DND-41 (cell line): ENCODE results near the gene C15orf61.

Source experiments
- ATAC-seq: fragments of 200-7000 bp; cut with Tn5 transposase; 3 replicates; pipeline ENCODE4 v1.9.1; 2021; ENCODE audit warnings: low read depth; ENCODE audit not compliant: insufficient read depth
- DNase-seq: peaks from one replicate; pipeline ENCODE4 v3.0.0-alpha.2; 2020
- H2AFZ ChIP-seq: 2 replicates; pipeline ENCODE4 v1.6.0; 2012; ENCODE audit warnings: low read depth, low read length
- H3K27ac ChIP-seq: 2 replicates; pipeline ENCODE4 v1.5.1; 2012; ENCODE audit warnings: low read length, inconsistent platforms
- H3K27me3 ChIP-seq: fragments of 200-600 bp; sonication (generic); 2 replicates; pipeline ENCODE4 v1.6.0; 2012; ENCODE audit warnings: low read length, mild to moderate bottlenecking, inconsistent platforms; ENCODE audit not compliant: insufficient read depth, poor library complexity
- H3K36me3 ChIP-seq: 2 replicates; pipeline ENCODE4 v1.5.1; 2012; ENCODE audit warnings: low read length, inconsistent platforms; ENCODE audit not compliant: insufficient read depth
- H3K4me1 ChIP-seq: 2 replicates; pipeline ENCODE4 v1.5.1; 2012; ENCODE audit warnings: mild to moderate bottlenecking, low read length; ENCODE audit not compliant: insufficient read depth
- H3K4me2 ChIP-seq: 2 replicates; pipeline ENCODE4 v1.6.0; 2012; ENCODE audit warnings: mild to moderate bottlenecking, moderate library complexity, low read length, inconsistent platforms; ENCODE audit not compliant: insufficient read depth
- H3K4me3 ChIP-seq, 2 experiments: fragments of 200-600 bp in 1 of 2; shearing (Covaris generic) in 1 of 2; 2 replicates each; pipeline ENCODE4 v1.5.1; 2012 to 2016; ENCODE audit warnings: inconsistent platforms in 2 of 2, low read length in 2 of 2, mild to moderate bottlenecking in 2 of 2, low read depth in 1 of 2, moderate library complexity in 1 of 2
- H3K79me2 ChIP-seq: 2 replicates; pipeline ENCODE4 v1.6.0; 2012; ENCODE audit warnings: low read length, inconsistent platforms; ENCODE audit not compliant: insufficient read depth
- H3K9ac ChIP-seq: 2 replicates; pipeline ENCODE4 v1.6.0; 2012; ENCODE audit warnings: low read depth, mild to moderate bottlenecking, inconsistent platforms, low read length, moderate library complexity
- H3K9me3 ChIP-seq: 2 replicates; pipeline ENCODE4 v1.5.1; 2012; ENCODE audit warnings: low read length, moderate library complexity, mild to moderate bottlenecking, inconsistent platforms; ENCODE audit not compliant: insufficient read depth, severe bottlenecking
- H4K20me1 ChIP-seq: 2 replicates; pipeline ENCODE4 v1.6.0; 2012; ENCODE audit warnings: low read length; ENCODE audit not compliant: insufficient read depth
- CTCF ChIP-seq: IDR thresholded peaks from 2 replicates; pipeline ENCODE4 v1.5.1; 2012; ENCODE audit warnings: borderline replicate concordance, low read length, moderate library complexity, mild to moderate bottlenecking; ENCODE audit not compliant: poor library complexity, severe bottlenecking; ENCODE audit errors: extremely low read depth
- EZH2 ChIP-seq: IDR thresholded peaks from 3 replicates; pipeline ENCODE4 v1.6.1; 2012; ENCODE audit warnings: borderline replicate concordance, low read depth, mild to moderate bottlenecking, moderate library complexity, low read length, inconsistent platforms; ENCODE audit not compliant: severe bottlenecking

The C15orf61 gene

GRCh38 chr15:67479781-67480505 is 41.0 kb upstream of the C15orf61 start:
- no peak for ATAC-seq
- H3K4me3 ChIP-seq = no peak overlapping the region

DNA sequence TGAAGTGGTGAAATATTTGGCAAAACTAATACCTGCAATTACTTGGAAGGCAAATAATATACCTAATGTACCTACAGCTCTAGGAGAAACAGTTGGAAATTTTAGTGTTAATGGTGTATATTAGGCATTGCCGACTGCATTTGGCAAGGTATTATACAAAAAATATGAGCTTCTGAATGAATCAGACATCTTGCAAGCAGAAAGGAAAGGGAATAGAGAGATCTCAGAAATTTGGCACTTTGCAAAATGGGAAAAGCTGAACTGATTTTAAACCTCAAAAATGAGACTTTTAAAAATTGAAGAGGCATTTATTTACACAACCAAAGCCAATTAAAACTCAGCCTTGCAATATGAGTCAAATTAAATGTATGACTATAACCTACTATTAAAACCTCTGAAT is 40.2 kb upstream of the C15orf61 start:
- no peaks in the 10 kb centered on the region for H3K27me3 ChIP-seq
- H4K20me1 ChIP-seq = no peaks in the 10 kb centered on the region
- no peaks in the 10 kb centered on the region for H3K9me3 ChIP-seq
- H3K79me2 ChIP-seq = no peaks in the 10 kb centered on the region
- no peak overlapping the region for H3K4me3 ChIP-seq
- H3K36me3 ChIP-seq = no peaks in the 10 kb centered on the region
- H3K4me2 ChIP-seq = no peak overlapping the region
- H2AFZ ChIP-seq = no peak overlapping the region
- no peaks in the 10 kb centered on the region for H3K4me1 ChIP-seq
- no peak for DNase-seq
- no peak overlapping the region for H3K9ac ChIP-seq
- ATAC-seq = no peak
- TF ChIP-seq CTCF (no peak), EZH2 (no peak)
- H3K27ac ChIP-seq = no peak overlapping the region

More at GRCh38 chr15:67479781-67480505, 41.0 kb upstream of the C15orf61 start:
- no peaks in the 10 kb centered on the region for H3K9me3 ChIP-seq
- no peak overlapping the region for H3K4me2 ChIP-seq
- H3K9ac ChIP-seq = no peak overlapping the region
- DNase-seq = no peak
- no peaks in the 10 kb centered on the region for H3K36me3 ChIP-seq
- H3K79me2 ChIP-seq = no peaks in the 10 kb centered on the region
- 0 out of 2 replicates have a peak, but pooled peaks cover under 1% of the 10 kb centered on the region for H3K4me1 ChIP-seq
- TF ChIP-seq CTCF (no peak), EZH2 (no peak)
- H2AFZ ChIP-seq = no peak overlapping the region
- no peaks in the 10 kb centered on the region for H3K27me3 ChIP-seq
- no peaks in the 10 kb centered on the region for H4K20me1 ChIP-seq
- H3K27ac ChIP-seq = no peak overlapping the region

DNA sequence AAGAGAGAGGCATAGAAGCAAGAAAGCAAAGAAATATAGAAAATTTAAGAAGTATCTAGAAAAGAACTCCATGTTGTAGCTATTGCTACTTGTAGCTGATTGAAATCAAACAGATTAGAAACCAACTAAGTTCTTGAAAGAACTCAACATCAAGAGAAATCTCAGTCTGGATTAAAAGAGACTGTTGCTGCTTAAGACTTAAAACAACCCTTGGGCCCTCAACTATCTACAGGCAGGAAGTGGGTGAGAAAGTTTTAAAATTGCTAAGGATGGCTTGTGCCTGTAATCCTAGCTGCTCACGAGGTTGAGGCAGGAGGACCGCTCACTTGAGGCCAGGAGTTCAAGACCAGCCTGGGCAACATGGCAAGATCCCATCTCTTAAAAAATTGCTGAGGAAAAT is 39.3 kb upstream of the C15orf61 start:
- DNase-seq (no peak), ATAC-seq (no peak)
- no peaks in the 10 kb centered on the region for H3K27me3 ChIP-seq
- no peaks in the 10 kb centered on the region for H3K9me3 ChIP-seq
- H3K27ac ChIP-seq = no peak overlapping the region
- H3K36me3 ChIP-seq = no peaks in the 10 kb centered on the region
- H4K20me1 ChIP-seq = no peaks in the 10 kb centered on the region
- no peak overlapping the region for H3K4me2 ChIP-seq
- TF ChIP-seq CTCF = no peak
- TF ChIP-seq EZH2 = no peak
- no peaks in the 10 kb centered on the region for H3K79me2 ChIP-seq
- H3K9ac ChIP-seq = no peak overlapping the region
- H3K4me1 ChIP-seq = no peaks in the 10 kb centered on the region
- H3K4me3 ChIP-seq = no peak overlapping the region
- H2AFZ ChIP-seq = no peak overlapping the region
